HepG2 (cell line): ENCODE results near the gene PPM1H. TPM values are rescaled to one million over a fixed set of nuclear protein-coding genes. Genes with fewer than 3 reads are reported as not detected.

ENCODE experiments used
- ASH2L ChIP-seq: fragments of 300-600, 200-600 bp; sonication (generic); IDR thresholded peaks from 2 replicates; pipeline ENCODE4 v1.7.0; 2017; ENCODE audit warnings: low read depth, mild to moderate bottlenecking, moderate library complexity, mixed read lengths, low read length; ENCODE audit not compliant: insufficient read length
- CEBPZ ChIP-seq: IDR thresholded peaks from 2 replicates; pipeline ENCODE4 v1.6.1; 2012; ENCODE audit warnings: low read length, improper control_type of control experiment
- CREB3 ChIP-seq: sonication (generic); formaldehyde crosslinking; IDR thresholded peaks from 2 replicates; pipeline ENCODE4 v1.5.0; 2020; ENCODE audit warnings: missing genetic modification reagents
- HDAC1 ChIP-seq: sonication (generic); formaldehyde crosslinking; IDR thresholded peaks from 2 replicates; pipeline ENCODE4 v1.5.1; 2020; ENCODE audit warnings: mild to moderate bottlenecking, missing genetic modification reagents
- IKZF5 ChIP-seq: IDR thresholded peaks from 2 replicates; pipeline ENCODE4 v1.6.1; 2018; ENCODE audit warnings: missing genetic modification reagents, mild to moderate bottlenecking, missing compliant biosample characterization
- MAF1 ChIP-seq: sonication (generic); formaldehyde crosslinking; IDR thresholded peaks from 2 replicates; pipeline ENCODE4 v1.5.0; 2020; ENCODE audit warnings: missing genetic modification reagents, borderline replicate concordance
- PRDM15 ChIP-seq: sonication (generic); formaldehyde crosslinking; IDR thresholded peaks from 2 replicates; pipeline ENCODE4 v1.4.0; 2020; ENCODE audit warnings: missing genetic modification reagents
- SP2 ChIP-seq: sonication (generic); formaldehyde crosslinking; IDR thresholded peaks from 2 replicates; pipeline ENCODE4 v1.5.1; 2020; ENCODE audit warnings: mild to moderate bottlenecking, missing genetic modification reagents
- ZBTB49 ChIP-seq: sonication (generic); formaldehyde crosslinking; IDR thresholded peaks from 2 replicates; pipeline ENCODE4 v1.4.0; 2020; ENCODE audit warnings: missing genetic modification reagents, borderline replicate concordance
- ZNF280D ChIP-seq: sonication (generic); formaldehyde crosslinking; IDR thresholded peaks from 2 replicates; pipeline ENCODE4 v1.5.1; 2020; ENCODE audit warnings: mild to moderate bottlenecking, missing genetic modification reagents
- ZSCAN29 ChIP-seq: sonication (generic); formaldehyde crosslinking; conservative IDR thresholded peaks from 2 replicates; pipeline ENCODE4 v1.4.0; 2020; ENCODE audit warnings: mild to moderate bottlenecking, missing genetic modification reagents
- polyA plus RNA-seq, 8 experiments: library from polyadenylated mRNA; depleted of rRNA in 3 of 8; stranded (reverse) in 7 of 8; unstranded in 1 of 8; fragments of >200 nt; fragmentation: Illumina TruSeq in 4 of 8; extraction: Trizol in 4 of 8; gene quantifications; 2 replicates each; pipeline versions ENCODE4 v1.2.1 to v1.2.3, GENCODE V29; 2011 to 2016; ENCODE audit warnings: low read depth in 4 of 8, missing spikeins in 1 of 8, mixed read lengths in 1 of 8; ENCODE audit not compliant: insufficient read depth in 1 of 8
- total RNA-seq, 5 experiments: library from RNA; depleted of rRNA; stranded (reverse); fragments of >200 nt; fragmentation: Illumina TruSeq; extraction: Trizol; gene quantifications; 2 replicates each; pipeline ENCODE4 v1.2.3, GENCODE V29; 2016; ENCODE audit warnings: low read depth in 1 of 5

PPM1H gene
- total and polyA plus RNA-seq, 2 of the 13 experiments (the other 11 are each of a cell fraction or from before 2014, with no cell fraction given): 29.1 to 38.1 TPM

GRCh38 chr12:62934799-62935674 lies at the start of gene PPM1H (continued):
- no peak for TF ChIP-seq CEBPZ
- peak; percentile 97 for TF ChIP-seq HDAC1 (CRISPR knock-in tag)
- peak; percentile 70; the same call in 1 of the 2 replicates for TF ChIP-seq ZSCAN29 (CRISPR knock-in tag)
- peak; percentile 36; the same call in 1 of the 2 replicates for TF ChIP-seq ZNF280D (CRISPR knock-in tag)
- no peak; the same call in 1 of the 2 replicates for TF ChIP-seq PRDM15 (CRISPR knock-in tag)
- no peak for TF ChIP-seq ZBTB49 (CRISPR knock-in tag)
- peak; percentile 66 for TF ChIP-seq ASH2L
- no peak for TF ChIP-seq SP2 (CRISPR knock-in tag)
- TF ChIP-seq MAF1 (CRISPR knock-in tag): no peak; the same call in 1 of the 2 replicates
- no peak for TF ChIP-seq CREB3 (CRISPR knock-in tag)
- TF ChIP-seq IKZF5: peak; percentile 98
